Measurements from ENCODE around the gene DNAJC8. TPM values are rescaled to one million over a fixed set of nuclear protein-coding genes. Genes with fewer than 3 reads are reported as not detected.

The DNAJC8 gene
- total RNA-seq (2022) (57.6 and 58.3 TPM in 2 replicates), Bru-seq, nascent RNA (percentile 76 among the genes with signal in this experiment), BruChase-seq, experiment 1, labeled RNA remaining after a 6-hour chase (percentile 79 among the genes with signal in this experiment), BruChase-seq, experiment 2, labeled RNA remaining after a 2-hour chase (percentile 66 among the genes with signal in this experiment)
- long read RNA-seq, transcript DNAJC8-201 (9 exons, 1,759 nt) = major isoform, 144 of 164 reads
- long read RNA-seq, partial matches to known transcripts = 0 of 164 reads
- long read RNA-seq, other reads (novel, unspliced or antisense) = 17 of 164 reads

- CTCF ChIA-PET = no interaction called here
- no peaks in the 10 kb centered on the region for H3K4me1 Mint-ChIP-seq (ENCODE audit: low read depth, unreplicated experiment)
- no peaks in the 10 kb centered on the region for H3K9me3 Mint-ChIP-seq (ENCODE audit: low read depth, unreplicated experiment)
- H3K27me3 Mint-ChIP-seq (ENCODE audit: unreplicated experiment) = no peaks in the 10 kb centered on the region
- H3K27ac Mint-ChIP-seq (ENCODE audit: unreplicated experiment) = peak within 1 kb of the TSS; percentile 100
- intact Hi-C loops (cut with micrococcal nuclease; ENCODE audit: unreplicated experiment) = no loop called here
- peaks cover 29% of the 10 kb centered on the region for H3K36me3 Mint-ChIP-seq (ENCODE audit: insufficient read depth, unreplicated experiment)
- H3K4me3 Mint-ChIP-seq (ENCODE audit: low read depth, unreplicated experiment) = peak within 1 kb of the TSS; percentile 100
- peak; percentile 88 for DNase-seq
- no TSS peak for BruUV-seq (replicated peaks)
- TF ChIP-seq CTCF (IDR thresholded peaks at IDR 0.05; ENCODE audit: unreplicated experiment) = no peak
Measured at GRCh38 chr1:28232558-28233263, at the start of gene DNAJC8. DNAJC8 (minus strand) TSS chr1:28233029; CDS start chr1:28232998, 31 bp downstream.

GRCh38 chr1:28281608-28282425 lies 49.0 kb upstream of the DNAJC8 start:
- Mint-ChIP-seq H3K4me3 (ENCODE audit: low read depth, unreplicated experiment) (no peak overlapping the region), H3K4me1 (ENCODE audit: low read depth, unreplicated experiment) (no peaks in the 10 kb centered on the region), H3K27ac (ENCODE audit: unreplicated experiment) (no peak overlapping the region), H3K27me3 (ENCODE audit: unreplicated experiment) (no peaks in the 10 kb centered on the region), H3K36me3 (ENCODE audit: insufficient read depth, unreplicated experiment) (peaks cover 49% of the 10 kb centered on the region), H3K9me3 (ENCODE audit: low read depth, unreplicated experiment) (no peaks in the 10 kb centered on the region)
- CTCF ChIA-PET = no interaction called here
- no TSS peak for BruUV-seq (replicated peaks)
- DNase-seq = no peak
- intact Hi-C loops (cut with micrococcal nuclease; ENCODE audit: unreplicated experiment) = no loop called here
- no peak for TF ChIP-seq CTCF (IDR thresholded peaks at IDR 0.05; ENCODE audit: unreplicated experiment)

- peaks cover 49% of the 10 kb centered on the region for H3K36me3 Mint-ChIP-seq (ENCODE audit: insufficient read depth, unreplicated experiment)
- no peak for DNase-seq
- H3K27me3 Mint-ChIP-seq (ENCODE audit: unreplicated experiment) = no peaks in the 10 kb centered on the region
- intact Hi-C loops (cut with micrococcal nuclease; ENCODE audit: unreplicated experiment) = no loop called here
- no TSS peak for BruUV-seq (replicated peaks)
- no peak for TF ChIP-seq CTCF (IDR thresholded peaks at IDR 0.05; ENCODE audit: unreplicated experiment)
- CTCF ChIA-PET = no interaction called here
- no peak overlapping the region for H3K4me3 Mint-ChIP-seq (ENCODE audit: low read depth, unreplicated experiment)
- no peaks in the 10 kb centered on the region for H3K4me1 Mint-ChIP-seq (ENCODE audit: low read depth, unreplicated experiment)
- no peaks in the 10 kb centered on the region for H3K9me3 Mint-ChIP-seq (ENCODE audit: low read depth, unreplicated experiment)
- H3K27ac Mint-ChIP-seq (ENCODE audit: unreplicated experiment) = no peak overlapping the region
Measured at GRCh38 chr1:28280977-28281381, 48.1 kb upstream of the DNAJC8 start.

- no peaks in the 10 kb centered on the region for H3K9me3 Mint-ChIP-seq (ENCODE audit: low read depth, unreplicated experiment)
- DNase-seq = no peak
- TF ChIP-seq CTCF (IDR thresholded peaks at IDR 0.05; ENCODE audit: unreplicated experiment) = no peak
- no peaks in the 10 kb centered on the region for H3K27me3 Mint-ChIP-seq (ENCODE audit: unreplicated experiment)
- intact Hi-C loops (cut with micrococcal nuclease; ENCODE audit: unreplicated experiment) = no loop called here
- no peak overlapping the region for H3K4me3 Mint-ChIP-seq (ENCODE audit: low read depth, unreplicated experiment)
- peaks cover 49% of the 10 kb centered on the region for H3K36me3 Mint-ChIP-seq (ENCODE audit: insufficient read depth, unreplicated experiment)
- no TSS peak for BruUV-seq (replicated peaks)
- CTCF ChIA-PET = no interaction called here
- H3K4me1 Mint-ChIP-seq (ENCODE audit: low read depth, unreplicated experiment) = no peaks in the 10 kb centered on the region
- H3K27ac Mint-ChIP-seq (ENCODE audit: unreplicated experiment) = no peak overlapping the region
Measured at GRCh38 chr1:28280501-28280900, 47.7 kb upstream of the DNAJC8 start.

Measured in Calu3 (cell line).